Mucosa of rectum (tissue), 2 donors: ENCODE measurements around the gene MORC1.

ENCODE experiments used
- H3K27ac ChIP-seq, 2 donors: one replicate each; pipeline ENCODE4 v1.7.0; 2013; ENCODE audit warnings: inconsistent platforms in 2 of 2, low read depth in 2 of 2, low read length in 2 of 2
- H3K27me3 ChIP-seq, 2 donors: one replicate each; pipeline ENCODE4 v1.7.0; 2013; ENCODE audit warnings: low read length in 2 of 2; ENCODE audit not compliant: control insufficient read depth in 2 of 2, insufficient read depth in 2 of 2
- H3K36me3 ChIP-seq, 2 donors: one replicate each; pipeline ENCODE4 v1.7.0; 2013; ENCODE audit warnings: low read length in 2 of 2; ENCODE audit not compliant: control insufficient read depth in 2 of 2, insufficient read depth in 2 of 2
- H3K4me1 ChIP-seq, 2 donors: one replicate each; pipeline ENCODE4 v1.7.0; 2013; ENCODE audit warnings: low read length in 2 of 2, mild to moderate bottlenecking in 1 of 2; ENCODE audit not compliant: control insufficient read depth in 2 of 2, insufficient read depth in 2 of 2
- H3K4me3 ChIP-seq, 2 donors: one replicate each; pipeline ENCODE4 v1.7.0; 2013; ENCODE audit warnings: low read length in 2 of 2
- H3K9ac ChIP-seq, 2 donors: one replicate each; pipeline ENCODE4 v1.7.0; 2013; ENCODE audit warnings: low read length in 2 of 2, low read depth in 1 of 2, mild to moderate bottlenecking in 1 of 2
- H3K9me3 ChIP-seq, 2 donors: one replicate each; pipeline ENCODE4 v1.7.0; 2013; ENCODE audit warnings: low read length in 2 of 2; ENCODE audit not compliant: control insufficient read depth in 2 of 2
- donor health status: healthy.
- donor health status: Normal muscosa, but diverticular disease.

Gene MORC1

GRCh38 chr3:109045271-109046040, 72.5 kb downstream of the MORC1 start:
- Histone ChIP-seq H3K27me3 (no peaks in the 10 kb centered on the region), H3K4me3 (no peak overlapping the region), H3K4me1 (no peaks in the 10 kb centered on the region), H3K36me3 (no peaks in the 10 kb centered on the region), H3K27ac (no peak overlapping the region), H3K9ac (no peak overlapping the region), H3K9me3 (no peaks in the 10 kb centered on the region)

DNA sequence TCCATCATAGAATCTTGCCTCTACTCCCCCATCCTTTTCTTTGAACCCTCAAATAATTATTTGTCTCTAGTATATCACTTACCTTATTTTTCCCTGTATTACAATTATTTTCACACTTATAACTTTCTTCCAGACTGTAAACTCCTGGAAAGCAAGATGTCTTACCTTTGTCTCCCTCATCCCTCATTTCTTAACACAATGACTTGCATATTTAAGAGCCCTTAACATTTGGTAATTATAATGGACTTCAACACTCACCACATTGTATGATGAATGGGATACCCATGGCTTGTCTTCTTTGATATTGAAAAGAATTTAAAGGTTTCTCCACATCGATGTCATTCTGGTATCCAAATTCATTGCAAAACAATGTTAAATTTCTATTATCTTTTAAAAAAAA, 82.9 kb downstream of the MORC1 start:
- Histone ChIP-seq H3K9me3 (no peaks in the 10 kb centered on the region), H3K4me1 (no peaks in the 10 kb centered on the region), H3K9ac (no peak overlapping the region), H3K4me3 (no peak overlapping the region), H3K27me3 (no peaks in the 10 kb centered on the region), H3K36me3 (no peaks in the 10 kb centered on the region), H3K27ac (no peak overlapping the region)

DNA sequence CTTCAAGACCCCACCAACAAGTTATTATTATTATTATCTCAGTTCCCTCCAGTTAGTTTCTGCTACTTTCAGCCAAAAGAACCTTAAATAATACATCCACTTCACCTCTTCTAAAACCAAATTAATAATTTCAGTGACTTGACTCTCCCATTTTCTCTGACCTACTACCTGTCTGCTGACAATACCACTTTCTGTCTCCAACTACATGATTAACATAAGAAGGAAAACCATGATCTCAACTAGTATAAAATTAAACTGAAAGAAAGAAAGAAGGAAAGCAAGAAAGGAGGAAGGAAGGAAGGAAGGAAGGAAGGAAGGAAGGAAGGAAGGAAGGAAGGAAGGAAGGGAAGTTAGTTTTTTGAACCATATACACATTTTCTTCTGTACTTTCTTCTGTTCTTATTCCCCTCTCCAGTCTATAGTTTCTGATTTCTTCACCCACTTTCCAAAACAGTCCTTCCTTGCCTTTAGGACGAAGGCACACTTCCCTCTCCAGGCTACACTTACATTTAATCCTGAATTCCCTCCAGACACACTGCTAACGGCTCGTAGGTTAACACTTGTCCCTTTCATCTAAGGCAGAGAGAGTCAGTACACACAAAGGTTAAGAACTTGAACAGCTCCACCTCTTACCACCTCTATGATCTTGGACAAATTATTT, 84.8 kb downstream of the MORC1 start:
- H3K36me3 ChIP-seq: no peaks in the 10 kb centered on the region
- H3K9ac ChIP-seq: no peak overlapping the region
- H3K27me3 ChIP-seq: no peaks in the 10 kb centered on the region
- no peak overlapping the region for H3K27ac ChIP-seq
- no peak overlapping the region for H3K4me3 ChIP-seq
- H3K9me3 ChIP-seq: no peaks in the 10 kb centered on the region
- H3K4me1 ChIP-seq: no peaks in the 10 kb centered on the region

- Histone ChIP-seq H3K4me3 (no peak overlapping the region), H3K27me3 (no peaks in the 10 kb centered on the region), H3K9me3 (no peaks in the 10 kb centered on the region), H3K9ac (no peak overlapping the region), H3K36me3 (no peaks in the 10 kb centered on the region), H3K4me1 (no peaks in the 10 kb centered on the region), H3K27ac (no peak overlapping the region)
Measured at GRCh38 chr3:109028753-109029152, 89.2 kb downstream of the MORC1 start.

DNA sequence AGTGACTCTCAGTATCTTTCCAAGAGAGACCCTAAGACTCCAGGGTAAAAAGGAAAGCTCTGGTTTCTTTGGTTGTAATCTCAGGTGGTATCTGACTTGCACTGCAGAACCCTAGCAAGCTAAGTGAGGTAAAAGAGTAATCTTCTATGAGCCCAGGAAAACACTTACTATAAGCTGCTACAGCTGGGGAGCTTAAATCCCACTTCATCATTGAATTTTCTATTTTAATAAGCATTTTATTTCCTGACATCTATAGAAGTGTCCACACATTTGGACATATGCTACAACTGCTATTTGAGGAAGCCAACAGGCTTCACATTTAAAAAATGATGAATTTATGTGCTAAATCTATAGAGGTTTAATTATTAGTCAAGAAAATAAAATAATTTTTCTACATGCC, 91.1 kb downstream of the MORC1 start:
- Histone ChIP-seq H3K4me1 (no peaks in the 10 kb centered on the region), H3K4me3 (no peak overlapping the region), H3K36me3 (no peaks in the 10 kb centered on the region), H3K9ac (no peak overlapping the region), H3K9me3 (no peaks in the 10 kb centered on the region), H3K27me3 (no peaks in the 10 kb centered on the region), H3K27ac (no peak overlapping the region)

GRCh38 chr3:109025896-109026295, 92.0 kb downstream of the MORC1 start:
- Histone ChIP-seq H3K27ac (no peak overlapping the region), H3K4me1 (no peaks in the 10 kb centered on the region), H3K9me3 (no peaks in the 10 kb centered on the region), H3K27me3 (no peaks in the 10 kb centered on the region), H3K9ac (no peak overlapping the region), H3K36me3 (no peaks in the 10 kb centered on the region), H3K4me3 (no peak overlapping the region)

- Histone ChIP-seq H3K9me3 (no peaks in the 10 kb centered on the region), H3K4me1 (no peaks in the 10 kb centered on the region)
Measured at GRCh38 chr3:109023656-109024254, 94.2 kb downstream of the MORC1 start.

DNA sequence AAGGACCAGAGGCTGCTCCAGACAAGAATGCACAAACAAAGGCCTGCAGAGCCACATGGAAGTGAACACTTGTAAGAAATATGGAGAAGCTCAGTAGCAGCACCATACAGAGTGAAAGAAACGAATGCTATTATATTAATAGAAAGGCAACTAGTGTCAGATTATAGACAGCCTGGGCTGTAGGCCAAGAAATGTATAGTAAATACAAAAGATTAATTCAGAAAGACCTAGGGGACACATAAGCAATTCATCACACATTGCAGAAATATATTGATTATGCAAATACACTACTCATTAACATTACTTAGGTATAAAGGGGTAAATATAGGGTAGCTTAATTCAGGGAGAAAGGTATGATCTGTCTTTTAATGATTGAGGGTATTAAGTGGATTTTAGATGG, 94.8 kb downstream of the MORC1 start:
- no peaks in the 10 kb centered on the region for H3K9me3 ChIP-seq
- no peak overlapping the region for H3K27ac ChIP-seq
- no peaks in the 10 kb centered on the region for H3K36me3 ChIP-seq
- no peaks in the 10 kb centered on the region for H3K27me3 ChIP-seq
- H3K9ac ChIP-seq: no peak overlapping the region
- no peak overlapping the region for H3K4me3 ChIP-seq
- no peaks in the 10 kb centered on the region for H3K4me1 ChIP-seq

More at GRCh38 chr3:109023656-109024254, 94.2 kb downstream of the MORC1 start:
- H3K9ac ChIP-seq: no peak overlapping the region
- no peak overlapping the region for H3K4me3 ChIP-seq
- H3K36me3 ChIP-seq: no peaks in the 10 kb centered on the region
- H3K27me3 ChIP-seq: no peaks in the 10 kb centered on the region
- H3K27ac ChIP-seq: no peak overlapping the region

DNA sequence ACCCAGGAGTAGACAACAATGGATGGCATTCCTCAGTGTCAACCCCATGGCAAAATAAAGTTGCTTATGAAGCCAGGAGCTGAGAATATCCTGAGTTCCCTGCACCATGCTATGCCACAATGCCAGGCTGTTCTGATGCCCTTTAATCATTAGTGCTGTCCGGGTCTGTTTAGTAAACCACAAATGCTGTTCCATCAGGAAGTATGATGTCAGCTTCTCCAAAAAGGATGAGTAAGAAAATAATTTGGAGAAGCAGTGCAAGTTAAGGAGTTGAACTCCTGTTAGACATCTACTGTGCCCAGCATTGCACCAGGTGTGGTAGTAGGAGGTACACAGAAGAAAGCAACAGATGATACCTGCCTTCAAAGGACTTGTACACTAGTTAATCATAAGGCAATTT, 96.4 kb downstream of the MORC1 start:
- Histone ChIP-seq H3K4me1 (no peaks in the 10 kb centered on the region), H3K9me3 (no peaks in the 10 kb centered on the region), H3K9ac (no peak overlapping the region), H3K27ac (no peak overlapping the region), H3K4me3 (no peak overlapping the region), H3K27me3 (no peaks in the 10 kb centered on the region), H3K36me3 (no peaks in the 10 kb centered on the region)

- H3K4me1 ChIP-seq: no peaks in the 10 kb centered on the region
- no peak overlapping the region for H3K4me3 ChIP-seq
- no peaks in the 10 kb centered on the region for H3K27me3 ChIP-seq
- no peak overlapping the region for H3K9ac ChIP-seq
- H3K27ac ChIP-seq: no peak overlapping the region
- no peaks in the 10 kb centered on the region for H3K9me3 ChIP-seq
- H3K36me3 ChIP-seq: no peaks in the 10 kb centered on the region
Measured at GRCh38 chr3:109018828-109019227, 99.1 kb downstream of the MORC1 start.
